ENCODE measurements around the gene FBXL7.

DNA sequence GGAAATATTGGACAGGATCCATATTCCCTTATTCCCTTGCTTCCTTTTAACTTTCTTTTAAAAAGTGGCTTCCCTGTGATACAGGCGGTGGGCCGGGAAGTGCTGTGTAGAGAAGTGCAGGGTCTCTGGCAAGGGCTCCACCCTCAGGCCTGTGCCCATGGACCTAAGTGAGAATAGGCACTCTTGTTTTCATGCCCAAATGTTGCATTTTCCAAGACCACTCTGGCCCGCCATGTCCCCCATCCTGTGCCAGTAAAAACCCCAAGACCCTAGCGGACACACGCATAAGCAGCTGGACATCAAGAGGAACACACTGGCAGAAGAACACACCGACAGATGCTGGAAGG, 193.4 kb downstream of the FBXL7 start:
- TF ChIP-seq, protein P1, sequence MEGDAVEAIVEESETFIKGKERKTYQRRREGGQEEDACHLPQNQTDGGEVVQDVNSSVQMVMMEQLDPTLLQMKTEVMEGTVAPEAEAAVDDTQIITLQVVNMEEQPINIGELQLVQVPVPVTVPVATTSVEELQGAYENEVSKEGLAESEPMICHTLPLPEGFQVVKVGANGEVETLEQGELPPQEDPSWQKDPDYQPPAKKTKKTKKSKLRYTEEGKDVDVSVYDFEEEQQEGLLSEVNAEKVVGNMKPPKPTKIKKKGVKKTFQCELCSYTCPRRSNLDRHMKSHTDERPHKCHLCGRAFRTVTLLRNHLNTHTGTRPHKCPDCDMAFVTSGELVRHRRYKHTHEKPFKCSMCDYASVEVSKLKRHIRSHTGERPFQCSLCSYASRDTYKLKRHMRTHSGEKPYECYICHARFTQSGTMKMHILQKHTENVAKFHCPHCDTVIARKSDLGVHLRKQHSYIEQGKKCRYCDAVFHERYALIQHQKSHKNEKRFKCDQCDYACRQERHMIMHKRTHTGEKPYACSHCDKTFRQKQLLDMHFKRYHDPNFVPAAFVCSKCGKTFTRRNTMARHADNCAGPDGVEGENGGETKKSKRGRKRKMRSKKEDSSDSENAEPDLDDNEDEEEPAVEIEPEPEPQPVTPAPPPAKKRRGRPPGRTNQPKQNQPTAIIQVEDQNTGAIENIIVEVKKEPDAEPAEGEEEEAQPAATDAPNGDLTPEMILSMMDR (conservative IDR thresholded peaks at IDR 0.05 in 1 of 2, IDR thresholded peaks at IDR 0.05 in 1 of 2; ENCODE audit: low read depth in 1 of 2, low read length in 2 of 2), result no peak
- TF ChIP-seq EZH2 (IDR thresholded peaks at IDR 0.05; ENCODE audit: low read length, missing control alignments), result no peak

Measured in fibroblast of lung (primary cell).